HG02623 (cell line): ENCODE data around the gene MRGPRG.

Experiments used
- ATAC-seq: cut with Tn5 transposase; IDR thresholded peaks from one replicate; pipeline ENCODE4 v1.9.1; 2021; ENCODE audit warnings: moderate library complexity; ENCODE audit not compliant: unreplicated experiment

Gene MRGPRG

GRCh38 chr11:3207526-3208189 is 11.0 kb downstream of the MRGPRG start:
- no peak for ATAC-seq

- no peak for ATAC-seq
Measured at GRCh38 chr11:3206922-3207204, 11.8 kb downstream of the MRGPRG start.

DNA sequence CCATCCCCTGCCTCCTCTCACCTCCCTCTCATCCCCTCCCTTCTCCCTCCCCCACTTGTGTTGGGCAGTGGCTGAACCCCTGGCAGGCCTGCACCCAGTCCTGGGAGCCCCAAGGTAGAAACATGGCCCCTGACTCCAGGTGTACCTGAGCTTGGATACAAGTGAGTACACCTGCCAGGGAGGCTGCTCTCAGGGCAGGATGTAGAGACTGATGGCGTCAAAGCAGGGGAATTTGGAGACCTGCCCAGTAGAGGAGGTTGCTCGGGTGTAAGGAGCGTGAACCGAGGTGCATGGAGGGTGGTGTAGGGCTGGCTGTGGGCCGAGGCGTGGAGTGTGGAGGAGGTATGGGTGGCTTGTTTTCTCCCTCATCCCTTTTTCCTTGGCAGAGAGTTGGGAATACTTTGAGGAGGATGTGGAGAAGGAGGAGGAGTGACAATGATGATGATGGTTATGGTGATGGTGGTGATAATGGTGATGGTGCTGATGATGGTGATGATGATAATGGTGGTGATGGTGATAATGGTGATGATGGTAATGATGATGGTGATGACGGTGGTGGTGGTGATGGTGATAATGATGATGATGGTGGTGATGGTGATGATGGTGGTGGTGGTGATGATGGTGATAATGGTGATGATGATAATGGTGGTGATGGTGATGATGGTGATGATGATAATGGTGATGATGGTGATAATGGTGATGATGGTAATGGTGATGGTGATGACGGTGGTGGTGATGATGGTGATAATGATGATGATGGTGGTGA is 12.3 kb downstream of the MRGPRG start:
- ATAC-seq, result no peak

- ATAC-seq, result no peak
Measured at GRCh38 chr11:3205261-3206155, 13.1 kb downstream of the MRGPRG start.

GRCh38 chr11:3204141-3205015 is 14.2 kb downstream of the MRGPRG start:
- ATAC-seq, result no peak

- ATAC-seq, result no peak
Measured at GRCh38 chr11:3203221-3204043, 15.2 kb downstream of the MRGPRG start.

DNA sequence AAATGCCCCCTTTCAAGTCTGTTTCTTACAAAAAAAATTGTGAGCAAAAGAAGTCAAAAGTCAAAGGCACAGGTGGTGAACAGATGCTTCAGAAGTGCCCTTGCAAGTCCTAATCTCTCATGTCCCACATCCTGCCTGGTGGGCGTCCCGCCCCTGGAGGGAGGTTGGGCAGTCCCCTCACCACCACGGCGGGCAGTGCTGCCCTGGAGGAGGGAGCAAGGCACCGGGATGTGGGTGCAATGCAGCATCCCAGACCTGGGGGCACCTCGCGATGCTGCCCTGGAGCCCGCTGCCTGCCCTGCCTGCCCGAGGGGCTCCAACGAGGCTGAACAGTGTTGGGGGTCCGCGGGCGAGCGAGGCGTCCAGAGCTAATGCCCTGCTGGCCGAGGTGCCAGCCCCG is 15.9 kb downstream of the MRGPRG start:
- ATAC-seq, result no peak

DNA sequence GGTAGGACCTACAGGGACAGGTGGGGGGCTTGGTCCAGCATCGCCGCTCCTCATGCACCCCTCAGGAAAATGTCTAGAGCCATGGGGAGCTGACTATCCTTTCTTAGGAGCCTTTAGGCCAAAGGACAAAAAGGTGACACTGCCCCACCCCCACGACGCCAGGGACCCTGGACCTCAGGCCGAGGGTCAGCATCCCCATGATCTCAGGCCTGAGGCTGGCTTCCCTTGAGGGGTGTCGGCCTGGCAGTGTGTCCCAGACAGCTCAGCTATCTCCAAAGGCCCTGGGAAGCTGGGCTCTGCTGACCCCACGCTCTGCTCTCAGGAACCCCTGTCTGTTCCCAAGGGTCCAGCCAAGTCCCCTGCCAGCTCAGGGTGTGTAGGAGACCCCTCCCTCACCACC is 16.3 kb downstream of the MRGPRG start:
- ATAC-seq, result no peak

- ATAC-seq, result no peak
Measured at GRCh38 chr11:3201677-3202181, 16.9 kb downstream of the MRGPRG start.

- ATAC-seq, result no peak
Measured at GRCh38 chr11:3201112-3201581, 17.5 kb downstream of the MRGPRG start.

- no peak for ATAC-seq
Measured at GRCh38 chr11:3200388-3201111, 18.1 kb downstream of the MRGPRG start.

DNA sequence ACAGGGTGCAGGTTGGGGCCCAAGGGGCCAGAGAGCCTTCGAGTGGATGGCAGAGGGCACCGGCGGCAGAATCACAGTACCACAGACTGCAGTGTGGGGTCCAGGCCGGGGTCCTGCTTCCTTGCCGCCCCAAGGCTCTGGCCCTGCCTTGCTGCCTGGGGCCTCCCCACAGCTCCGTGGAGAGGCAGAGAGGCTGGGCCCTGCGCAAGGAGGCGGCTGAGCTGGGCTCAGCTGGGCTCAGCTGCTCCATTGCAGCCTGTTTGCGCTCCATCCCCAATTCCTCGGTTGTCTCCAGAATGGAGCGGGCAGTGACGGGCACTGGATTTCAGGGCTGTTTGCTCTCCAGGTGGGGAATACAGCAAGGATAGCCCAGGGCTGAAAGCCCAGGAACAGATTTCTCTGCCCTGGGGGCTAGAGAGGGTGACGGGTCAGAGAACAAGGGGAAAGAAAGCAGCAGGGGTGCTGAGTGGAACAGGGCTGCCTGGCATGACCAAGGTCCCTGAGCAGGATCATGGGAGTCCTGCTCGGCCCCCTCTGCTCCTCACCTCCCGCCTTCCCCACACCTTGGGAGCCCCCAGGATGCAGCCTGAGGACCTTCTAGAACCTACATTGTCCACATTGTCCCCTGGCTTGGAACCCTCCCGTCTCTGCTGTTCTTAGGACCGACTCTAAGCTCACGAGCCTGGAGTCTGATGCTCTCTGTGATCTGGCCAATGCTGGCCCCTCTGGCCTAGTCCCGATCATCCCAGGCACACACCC is 18.9 kb downstream of the MRGPRG start:
- ATAC-seq, result no peak

DNA sequence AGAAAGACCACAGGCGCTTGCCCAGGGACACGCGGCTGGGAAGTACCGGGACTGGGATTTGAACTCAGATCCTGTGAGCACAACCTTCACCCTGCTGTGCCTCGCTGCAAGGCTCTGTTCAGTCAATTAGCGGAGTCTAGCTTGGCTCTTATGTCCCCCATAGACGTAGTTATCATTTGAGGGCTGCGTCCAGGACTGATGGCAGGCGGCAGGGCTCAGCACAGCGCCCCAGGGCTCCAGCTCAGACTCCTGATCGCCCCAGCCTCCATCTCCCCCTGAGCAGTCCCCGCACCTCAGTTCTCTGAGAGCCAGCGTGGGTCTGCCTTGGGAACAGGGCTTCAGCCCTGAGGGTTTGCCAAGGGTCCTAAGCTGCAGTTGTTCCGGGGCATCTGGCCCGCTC is 19.8 kb downstream of the MRGPRG start:
- no peak for ATAC-seq

DNA sequence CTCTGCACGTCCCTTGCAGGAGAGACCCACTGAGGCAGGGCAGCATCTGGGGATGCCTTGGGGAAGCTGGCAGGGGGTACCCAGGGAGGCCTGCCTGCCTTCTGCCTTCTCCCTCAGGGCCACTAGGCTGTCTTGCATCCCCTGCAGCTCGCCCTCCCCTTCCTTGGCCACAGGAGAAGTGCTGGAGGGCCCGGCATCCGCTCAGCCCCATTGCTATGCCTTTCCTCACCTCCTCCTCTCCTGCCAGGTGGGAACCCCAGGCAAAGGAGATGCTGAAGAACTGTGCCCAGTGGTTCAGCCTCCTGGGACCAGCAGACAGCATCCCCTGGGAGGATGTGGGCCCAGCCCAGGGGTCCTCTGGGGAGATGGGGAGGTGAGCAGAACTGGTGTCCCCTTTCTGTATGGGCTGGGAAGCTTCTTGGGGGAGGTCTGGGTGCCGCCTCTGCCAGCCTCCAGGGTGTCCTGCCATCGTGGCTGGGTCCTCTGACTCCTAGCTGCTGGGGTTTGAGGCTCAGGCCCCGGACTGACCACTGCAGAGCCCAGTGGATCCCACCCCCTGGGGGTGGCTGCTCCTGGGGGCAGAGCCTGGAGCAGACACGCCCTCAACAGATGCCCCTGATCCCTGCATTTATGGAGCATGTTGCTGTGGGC is 20.6 kb downstream of the MRGPRG start:
- no peak for ATAC-seq

GRCh38 chr11:3197044-3197695 is 21.4 kb downstream of the MRGPRG start:
- ATAC-seq, result no peak

DNA sequence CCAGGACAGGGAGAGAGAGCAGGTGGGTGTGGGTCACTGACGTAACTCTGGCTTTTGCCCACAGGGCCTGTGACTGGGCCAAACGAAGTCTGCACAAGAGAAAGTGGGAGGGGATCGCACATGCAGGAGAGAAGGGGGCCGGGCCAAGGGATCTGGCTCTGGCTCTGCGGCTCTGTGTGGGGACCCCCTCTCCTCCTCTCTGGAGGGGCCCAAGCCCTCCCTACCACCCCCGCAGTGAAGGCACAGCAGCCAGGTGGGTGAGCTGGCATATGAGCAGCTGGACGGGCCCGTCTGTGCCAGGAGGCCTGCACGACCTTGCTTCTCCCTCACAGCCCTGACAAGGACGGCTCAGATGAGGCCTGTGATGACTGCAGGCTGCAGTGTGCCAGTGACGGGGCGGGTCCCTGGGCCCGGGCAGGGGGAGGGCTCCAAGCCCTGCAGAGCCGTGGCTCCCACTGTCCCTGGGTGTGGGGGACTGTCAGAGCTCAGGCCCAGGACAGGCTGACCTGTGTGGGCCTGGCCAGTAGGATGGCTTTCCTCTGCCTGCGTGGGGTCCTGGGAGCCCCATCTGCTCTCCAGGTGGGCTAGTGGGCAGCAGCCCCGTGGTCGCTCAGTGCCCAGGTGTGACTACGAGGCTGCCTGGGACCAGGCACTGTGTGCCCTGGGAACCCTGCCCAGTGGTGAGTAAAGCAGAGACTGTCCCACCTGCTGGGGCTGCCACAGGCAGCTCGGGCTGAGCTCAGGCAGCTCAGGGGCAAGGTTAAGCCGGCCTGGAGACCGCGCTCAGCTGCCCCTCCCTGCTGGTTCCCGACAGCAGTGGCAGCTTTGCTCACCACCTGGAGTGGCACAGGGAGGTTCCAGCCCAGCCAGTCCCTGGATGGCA is 22.2 kb downstream of the MRGPRG start:
- ATAC-seq, result no peak
